ENCODE results near the gene PLA2G15.
A peak's percentile ranks its signal among the peaks of the same experiment; 100 is the strongest.

Gene PLA2G15

GRCh38 chr16:68263559-68264127 is 18.5 kb downstream of the PLA2G15 start:
- no peak for TF ChIP-seq FOXP2 (optimal IDR thresholded peaks at IDR 0.05; ENCODE audit: borderline replicate concordance, extremely low read depth, extremely low read length, insufficient read depth)
- no peak for TF ChIP-seq POLR2AphosphoS5 (IDR thresholded peaks at IDR 0.05; ENCODE audit: low read depth, low read length)
- no peak for TF ChIP-seq SIN3A (IDR thresholded peaks at IDR 0.05; ENCODE audit: borderline replicate concordance, insufficient read depth, low read length)
- no peak for TF ChIP-seq REST (IDR thresholded peaks at IDR 0.05; ENCODE audit: insufficient read depth in 1 of 2, low read depth in 2 of 2, low read length in 2 of 2)
- TF ChIP-seq TAF1 (IDR thresholded peaks at IDR 0.05; ENCODE audit: borderline replicate concordance, insufficient read depth, low read length), result no peak

- TF ChIP-seq REST (IDR thresholded peaks at IDR 0.05; ENCODE audit: insufficient read depth in 1 of 2, low read depth in 2 of 2, low read length in 2 of 2), result no peak
- peak; percentile 55; the same call in 1 of the 2 replicates for TF ChIP-seq POLR2AphosphoS5 (IDR thresholded peaks at IDR 0.05; ENCODE audit: low read depth, low read length)
- TF ChIP-seq SIN3A (IDR thresholded peaks at IDR 0.05; ENCODE audit: borderline replicate concordance, insufficient read depth, low read length), result no peak
- peak; percentile 18 for TF ChIP-seq FOXP2 (optimal IDR thresholded peaks at IDR 0.05; ENCODE audit: borderline replicate concordance, extremely low read depth, extremely low read length, insufficient read depth)
- 0 out of 2 replicates have a peak, but pooled peaks have one; percentile 59 for TF ChIP-seq TAF1 (IDR thresholded peaks at IDR 0.05; ENCODE audit: borderline replicate concordance, insufficient read depth, low read length)
Measured at GRCh38 chr16:68264128-68265077, 19.2 kb downstream of the PLA2G15 start, which contains the start of gene SLC7A6. Gene SLC7A6, plus strand, starts transcription at chr16:68264526. Its CDS starts 10,201 bp downstream, at chr16:68274727.

GRCh38 chr16:68265078-68265920 is 20.1 kb downstream of the PLA2G15 start:
- TF ChIP-seq SIN3A (IDR thresholded peaks at IDR 0.05; ENCODE audit: borderline replicate concordance, insufficient read depth, low read length) (no peak), POLR2AphosphoS5 (IDR thresholded peaks at IDR 0.05; ENCODE audit: low read depth, low read length) (no peak), TAF1 (IDR thresholded peaks at IDR 0.05; ENCODE audit: borderline replicate concordance, insufficient read depth, low read length) (no peak), REST (IDR thresholded peaks at IDR 0.05; ENCODE audit: insufficient read depth in 1 of 2, low read depth in 2 of 2, low read length in 2 of 2) (no peak), FOXP2 (optimal IDR thresholded peaks at IDR 0.05; ENCODE audit: borderline replicate concordance, extremely low read depth, extremely low read length, insufficient read depth) (no peak)

- TF ChIP-seq TAF1 (IDR thresholded peaks at IDR 0.05; ENCODE audit: borderline replicate concordance, insufficient read depth, low read length) (no peak), FOXP2 (optimal IDR thresholded peaks at IDR 0.05; ENCODE audit: borderline replicate concordance, extremely low read depth, extremely low read length, insufficient read depth) (no peak), POLR2AphosphoS5 (IDR thresholded peaks at IDR 0.05; ENCODE audit: low read depth, low read length) (no peak), SIN3A (IDR thresholded peaks at IDR 0.05; ENCODE audit: borderline replicate concordance, insufficient read depth, low read length) (no peak), REST (IDR thresholded peaks at IDR 0.05; ENCODE audit: insufficient read depth in 1 of 2, low read depth in 2 of 2, low read length in 2 of 2) (no peak)
Measured at GRCh38 chr16:68267612-68268405, 22.6 kb downstream of the PLA2G15 start.
